Activated B cell treated with CpG ODN at 0.5 μM for 24 hours (primary cell): ENCODE measurements around the gene NLRC5. TPM values are rescaled to one million over a fixed set of nuclear protein-coding genes. Genes with fewer than 3 reads are reported as not detected.

Experiments
- ATAC-seq: fragments of 200-7000 bp; cut with Tn5 transposase; one replicate; pipeline ENCODE4 v1.10.0; 2021; ENCODE audit warnings: low read depth, mild to moderate bottlenecking, moderate library complexity
- CTCF ChIA-PET: fragments of 350-600 bp; sonication (Branson Sonifier 250); formaldehyde crosslinking; loops from one replicate; lab custom pipeline; 2021; ENCODE audit warnings: antibody characterized with exemption; lab: Charles Lee
- POLR2A ChIA-PET: fragments of 350-600 bp; sonication (Branson Sonifier 250); formaldehyde crosslinking; loops from one replicate; lab custom pipeline; 2021; ENCODE audit warnings: antibody characterized with exemption; lab: Charles Lee
- DNase-seq: peaks from one replicate; pipeline ENCODE4 v3.0.0; 2022
- H3K27ac Mint-ChIP-seq: one replicate; pipeline ENCODE4 v1.8.0; 2020; ENCODE audit warnings: mixed read lengths
- H3K27me3 Mint-ChIP-seq: one replicate; pipeline ENCODE4 v1.8.0; 2021; ENCODE audit warnings: mixed read lengths
- H3K36me3 Mint-ChIP-seq: one replicate; pipeline ENCODE4 v1.8.0; 2021; ENCODE audit warnings: low read depth, mixed read lengths
- H3K4me1 Mint-ChIP-seq: one replicate; pipeline ENCODE4 v1.8.0; 2021; ENCODE audit warnings: mixed read lengths
- H3K4me3 Mint-ChIP-seq: one replicate; pipeline ENCODE4 v1.8.0; 2020; ENCODE audit warnings: mild to moderate bottlenecking, mixed read lengths
- H3K9me3 Mint-ChIP-seq: one replicate; pipeline ENCODE4 v1.8.0; 2020; ENCODE audit warnings: mixed read lengths
- CTCF ChIP-seq: fragments of 200-600 bp; IDR thresholded peaks from one replicate; pipeline ENCODE4 v1.8.0; 2022; ENCODE audit warnings: antibody characterized with exemption, mild to moderate bottlenecking
- intact Hi-C: fragments of 100-400 bp; cut with micrococcal nuclease; formaldehyde crosslinking; loops from one replicate; pipeline ENCODE4 v1.15.1; 2024
- total RNA-seq: library from RNA; stranded (reverse); gene quantifications from 2 replicates; pipeline ENCODE4 v1.2.3, GENCODE V29; 2022

NLRC5 gene
- total RNA-seq, 1 donor from 2014 or later: 372 TPM

GRCh38 chr16:57051696-57052228 is 62.4 kb downstream of the NLRC5 start:
- no peaks in the 10 kb centered on the region for H3K27me3 Mint-ChIP-seq
- intact Hi-C loops: no loop called here
- H3K27ac Mint-ChIP-seq: peak overlapping the region; percentile 88
- H3K4me1 Mint-ChIP-seq: peaks cover 47% of the 10 kb centered on the region
- CTCF ChIA-PET: interaction anchor here (1.1 to 1.5 kb wide), 4 partner anchors 32 to 86 kb away, joined by 3 to 4 read pairs (median 4); partner anchors contain the start of gene NLRC5
- no peaks in the 10 kb centered on the region for H3K9me3 Mint-ChIP-seq
- ATAC-seq (peak; percentile 61), DNase-seq (no peak)
- peak overlapping the region; percentile 76 for H3K4me3 Mint-ChIP-seq
- no peak for TF ChIP-seq CTCF
- POLR2A ChIA-PET: interaction anchor here (0.6 to 3.6 kb wide), 10 partner anchors 11 to 113 kb away, joined by 3 to 34 read pairs (median 6); partner anchors contain the start of gene NLRC5
- H3K36me3 Mint-ChIP-seq: peaks cover 82% of the 10 kb centered on the region

DNA sequence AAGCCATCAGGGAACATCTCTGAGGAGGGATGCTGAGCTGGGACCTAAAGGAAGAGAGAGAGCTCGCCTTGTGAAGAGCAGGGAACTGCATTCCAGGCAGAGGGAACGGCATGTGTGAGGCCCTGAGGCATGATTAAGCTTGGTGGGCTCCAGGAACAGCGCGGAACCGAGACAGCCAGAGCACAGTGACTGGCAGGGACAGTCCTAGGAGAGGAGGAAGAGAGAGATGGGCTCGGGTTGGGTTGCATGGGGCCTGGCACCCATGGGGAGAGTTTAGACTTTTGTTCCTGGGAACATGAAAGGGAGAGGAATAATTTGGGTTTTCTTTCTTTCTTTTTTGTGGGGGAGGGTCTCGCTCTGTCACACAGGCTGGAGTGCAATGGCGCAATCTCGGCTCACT is 63.8 kb downstream of the NLRC5 start:
- intact Hi-C loops: no loop called here
- H3K27me3 Mint-ChIP-seq: no peaks in the 10 kb centered on the region
- POLR2A ChIA-PET: interaction anchor here (1.0 to 3.6 kb wide), 4 partner anchors 13 to 102 kb away, joined by 4 to 34 read pairs (median 8); no protein-coding TSS in a partner anchor
- ATAC-seq (no peak), DNase-seq (no peak)
- peaks cover 35% of the 10 kb centered on the region for H3K4me1 Mint-ChIP-seq
- CTCF ChIA-PET: interaction anchor here (1.5 kb wide), 1 partner anchor 64 kb away, joined by 4 read pairs; the partner anchor contains the start of gene NLRC5
- H3K9me3 Mint-ChIP-seq: no peaks in the 10 kb centered on the region
- no peak overlapping the region for H3K4me3 Mint-ChIP-seq
- TF ChIP-seq CTCF: no peak
- peak overlapping the region; percentile 88 for H3K27ac Mint-ChIP-seq
- H3K36me3 Mint-ChIP-seq: peaks cover 83% of the 10 kb centered on the region

DNA sequence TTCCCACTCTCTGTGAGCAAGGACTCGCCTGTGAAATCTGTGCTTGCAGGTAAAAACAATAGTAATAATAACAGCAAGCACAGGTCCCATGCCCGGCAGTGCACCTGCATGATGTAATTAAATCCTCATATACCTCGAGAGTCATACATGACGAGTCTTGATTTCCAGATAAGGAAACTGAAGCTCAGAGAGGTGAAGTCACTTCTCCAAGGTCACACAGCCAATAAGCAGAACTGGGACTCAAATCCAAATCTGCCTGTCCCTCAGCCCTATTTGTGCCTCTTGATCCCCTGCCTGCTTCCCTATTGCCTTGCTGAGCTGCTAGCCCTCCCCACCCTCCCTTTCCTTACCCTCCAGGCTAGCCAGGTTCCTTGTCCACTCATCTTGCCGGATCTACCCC is 65.0 kb downstream of the NLRC5 start:
- H3K27ac Mint-ChIP-seq: peak overlapping the region; percentile 51
- no peak for DNase-seq
- peaks cover 27% of the 10 kb centered on the region for H3K4me1 Mint-ChIP-seq
- ChIA-PET POLR2A (interaction anchor here (0.6 kb wide), 2 partner anchors 42 to 110 kb away, joined by 3 to 6 read pairs; no protein-coding TSS in a partner anchor), CTCF (interaction anchor here (0.5 to 1.3 kb wide), 2 partner anchors 90 to 214 kb away, joined by 3 to 4 read pairs; no protein-coding TSS in a partner anchor)
- intact Hi-C loops: no loop called here
- ATAC-seq: no peak
- no peak overlapping the region for H3K4me3 Mint-ChIP-seq
- no peaks in the 10 kb centered on the region for H3K27me3 Mint-ChIP-seq
- peaks cover 81% of the 10 kb centered on the region for H3K36me3 Mint-ChIP-seq
- H3K9me3 Mint-ChIP-seq: no peaks in the 10 kb centered on the region
- no peak for TF ChIP-seq CTCF

- ChIA-PET POLR2A (interaction anchor here (0.6 kb wide), 2 partner anchors 42 to 110 kb away, joined by 3 to 6 read pairs; no protein-coding TSS in a partner anchor), CTCF (interaction anchor here (0.5 to 1.3 kb wide), 2 partner anchors 90 to 213 kb away, joined by 3 to 4 read pairs; no protein-coding TSS in a partner anchor)
- Mint-ChIP-seq H3K4me1 (peaks cover 26% of the 10 kb centered on the region), H3K36me3 (peaks cover 83% of the 10 kb centered on the region), H3K4me3 (no peak overlapping the region), H3K27ac (peak overlapping the region; percentile 46), H3K9me3 (no peaks in the 10 kb centered on the region), H3K27me3 (no peaks in the 10 kb centered on the region)
- ATAC-seq: no peak
- no peak for DNase-seq
- no peak for TF ChIP-seq CTCF
- intact Hi-C loops: no loop called here
Measured at GRCh38 chr16:57054771-57055170, 65.4 kb downstream of the NLRC5 start.

GRCh38 chr16:57055671-57056070 is 66.3 kb downstream of the NLRC5 start:
- H3K27ac Mint-ChIP-seq: peak overlapping the region; percentile 24
- ATAC-seq (no peak), DNase-seq (no peak)
- peaks cover 86% of the 10 kb centered on the region for H3K36me3 Mint-ChIP-seq
- no peaks in the 10 kb centered on the region for H3K27me3 Mint-ChIP-seq
- peaks cover 19% of the 10 kb centered on the region for H3K4me1 Mint-ChIP-seq
- ChIA-PET CTCF (interaction anchor here (1.8 kb wide), 1 partner anchor 91 kb away, joined by 6 read pairs; no protein-coding TSS in a partner anchor), POLR2A (interaction anchor here (0.7 to 1.2 kb wide), 3 partner anchors 10 to 84 kb away, joined by 3 read pairs; no protein-coding TSS in a partner anchor)
- TF ChIP-seq CTCF: no peak
- intact Hi-C loops: no loop called here
- no peak overlapping the region for H3K4me3 Mint-ChIP-seq
- no peaks in the 10 kb centered on the region for H3K9me3 Mint-ChIP-seq
